Measurements from ENCODE around the gene RASAL2. TPM values are rescaled to one million over a fixed set of nuclear protein-coding genes. Genes with fewer than 3 reads are reported as not detected.

RASAL2 gene
- total RNA-seq, 1 donor from 2014 or later, result not detected

GRCh38 chr1:178491721-178492120 is 397.8 kb downstream of the RASAL2 start:
- intact Hi-C loops (cut with micrococcal nuclease), result no loop called here
- Mint-ChIP-seq H3K36me3 (ENCODE audit: low read depth) (no peaks in the 10 kb centered on the region), H3K27ac (no peak overlapping the region), H3K9me3 (no peaks in the 10 kb centered on the region), H3K27me3 (peaks cover 5% of the 10 kb centered on the region), H3K4me3 (no peak overlapping the region), H3K4me1 (no peaks in the 10 kb centered on the region)
- no peak for DNase-seq

- Mint-ChIP-seq H3K4me1 (no peaks in the 10 kb centered on the region), H3K9me3 (no peaks in the 10 kb centered on the region), H3K36me3 (ENCODE audit: low read depth) (no peaks in the 10 kb centered on the region), H3K4me3 (no peak overlapping the region), H3K27ac (no peak overlapping the region), H3K27me3 (peaks cover 4% of the 10 kb centered on the region)
- intact Hi-C loops (cut with micrococcal nuclease), result no loop called here
- DNase-seq, result no peak
Observed at GRCh38 chr1:178492341-178492740, 398.4 kb downstream of the RASAL2 start.

- no peaks in the 10 kb centered on the region for H3K27me3 Mint-ChIP-seq
- H3K4me1 Mint-ChIP-seq, result no peaks in the 10 kb centered on the region
- no peaks in the 10 kb centered on the region for H3K9me3 Mint-ChIP-seq
- H3K27ac Mint-ChIP-seq, result no peak overlapping the region
- no peaks in the 10 kb centered on the region for H3K36me3 Mint-ChIP-seq (ENCODE audit: low read depth)
- H3K4me3 Mint-ChIP-seq, result no peak overlapping the region
- intact Hi-C loops (cut with micrococcal nuclease), result no loop called here
- DNase-seq, result no peak
Observed at GRCh38 chr1:178493301-178493741, 399.4 kb downstream of the RASAL2 start.

- intact Hi-C loops (cut with micrococcal nuclease), result no loop called here
- DNase-seq, result no peak
- Mint-ChIP-seq H3K4me3 (no peak overlapping the region), H3K9me3 (no peaks in the 10 kb centered on the region), H3K27ac (no peak overlapping the region), H3K4me1 (no peaks in the 10 kb centered on the region), H3K36me3 (ENCODE audit: low read depth) (no peaks in the 10 kb centered on the region), H3K27me3 (no peaks in the 10 kb centered on the region)
Observed at GRCh38 chr1:178494569-178494971, 400.7 kb downstream of the RASAL2 start.

GRCh38 chr1:178495158-178495557 is 401.3 kb downstream of the RASAL2 start:
- no peak for DNase-seq
- Mint-ChIP-seq H3K27ac (no peak overlapping the region), H3K9me3 (no peaks in the 10 kb centered on the region), H3K27me3 (no peaks in the 10 kb centered on the region), H3K36me3 (ENCODE audit: low read depth) (no peaks in the 10 kb centered on the region), H3K4me3 (no peak overlapping the region), H3K4me1 (no peaks in the 10 kb centered on the region)
- intact Hi-C loops (cut with micrococcal nuclease), result no loop called here

GRCh38 chr1:178495741-178496409 is 402.0 kb downstream of the RASAL2 start:
- Mint-ChIP-seq H3K27me3 (no peaks in the 10 kb centered on the region), H3K9me3 (no peaks in the 10 kb centered on the region), H3K27ac (no peak overlapping the region), H3K36me3 (ENCODE audit: low read depth) (no peaks in the 10 kb centered on the region), H3K4me1 (no peaks in the 10 kb centered on the region), H3K4me3 (no peak overlapping the region)
- intact Hi-C loops (cut with micrococcal nuclease), result no loop called here
- DNase-seq, result no peak

- no peaks in the 10 kb centered on the region for H3K36me3 Mint-ChIP-seq (ENCODE audit: low read depth)
- no peak within 1 kb of the TSS for H3K4me3 Mint-ChIP-seq
- no peaks in the 10 kb centered on the region for H3K4me1 Mint-ChIP-seq
- intact Hi-C loops (cut with micrococcal nuclease), result no loop called here
- DNase-seq, result no peak
- no peaks in the 10 kb centered on the region for H3K27me3 Mint-ChIP-seq
- no peaks in the 10 kb centered on the region for H3K9me3 Mint-ChIP-seq
- H3K27ac Mint-ChIP-seq, result no peak within 1 kb of the TSS
Observed at GRCh38 chr1:178496410-178497135, 402.7 kb downstream of the RASAL2 start, which contains the start of gene CLEC20A. Gene CLEC20A, minus strand, starts transcription at chr1:178496964. Its CDS starts 25 bp downstream, at chr1:178496939.

GRCh38 chr1:178497903-178498478 is 404.1 kb downstream of the RASAL2 start:
- no peak overlapping the region for H3K4me3 Mint-ChIP-seq
- H3K27me3 Mint-ChIP-seq, result no peaks in the 10 kb centered on the region

GRCh38 chr1:178498896-178499675 is 405.2 kb downstream of the RASAL2 start:
- no peaks in the 10 kb centered on the region for H3K27me3 Mint-ChIP-seq

More at GRCh38 chr1:178497903-178498478, 404.1 kb downstream of the RASAL2 start:
- Mint-ChIP-seq H3K27ac (no peak overlapping the region), H3K4me1 (no peaks in the 10 kb centered on the region), H3K36me3 (ENCODE audit: low read depth) (no peaks in the 10 kb centered on the region), H3K9me3 (no peaks in the 10 kb centered on the region)
- intact Hi-C loops (cut with micrococcal nuclease), result no loop called here
- no peak for DNase-seq

GRCh38 chr1:178500091-178500770 is 406.3 kb downstream of the RASAL2 start:
- H3K4me1 Mint-ChIP-seq, result no peaks in the 10 kb centered on the region
- H3K27ac Mint-ChIP-seq, result peak overlapping the region; percentile 13
- no peaks in the 10 kb centered on the region for H3K36me3 Mint-ChIP-seq (ENCODE audit: low read depth)
- H3K4me3 Mint-ChIP-seq, result no peak overlapping the region
- DNase-seq, result no peak
- H3K9me3 Mint-ChIP-seq, result no peaks in the 10 kb centered on the region
- intact Hi-C loops (cut with micrococcal nuclease), result loop anchor here (2.0 kb wide), 1 partner anchor 189 kb away; no protein-coding TSS in a partner anchor
- no peaks in the 10 kb centered on the region for H3K27me3 Mint-ChIP-seq

More at GRCh38 chr1:178498896-178499675, 405.2 kb downstream of the RASAL2 start:
- intact Hi-C loops (cut with micrococcal nuclease), result no loop called here
- Mint-ChIP-seq H3K9me3 (no peaks in the 10 kb centered on the region), H3K27ac (no peak overlapping the region), H3K36me3 (ENCODE audit: low read depth) (no peaks in the 10 kb centered on the region), H3K4me1 (no peaks in the 10 kb centered on the region), H3K4me3 (no peak overlapping the region)
- DNase-seq, result no peak

- H3K4me1 Mint-ChIP-seq, result no peaks in the 10 kb centered on the region
- H3K27me3 Mint-ChIP-seq, result no peaks in the 10 kb centered on the region
- no peaks in the 10 kb centered on the region for H3K9me3 Mint-ChIP-seq
- H3K27ac Mint-ChIP-seq, result no peak overlapping the region
- intact Hi-C loops (cut with micrococcal nuclease), result loop anchor here (2.0 kb wide), 1 partner anchor 190 kb away; no protein-coding TSS in a partner anchor
- no peaks in the 10 kb centered on the region for H3K36me3 Mint-ChIP-seq (ENCODE audit: low read depth)
- DNase-seq, result no peak
- no peak overlapping the region for H3K4me3 Mint-ChIP-seq
Observed at GRCh38 chr1:178500936-178501554, 407.1 kb downstream of the RASAL2 start.

- peak; percentile 87 for DNase-seq
- intact Hi-C loops (cut with micrococcal nuclease), result loop anchor here (2.0 kb wide), 1 partner anchor 191 kb away; no protein-coding TSS in a partner anchor
- Mint-ChIP-seq H3K4me3 (no peak overlapping the region), H3K27me3 (no peaks in the 10 kb centered on the region), H3K4me1 (no peaks in the 10 kb centered on the region), H3K36me3 (ENCODE audit: low read depth) (no peaks in the 10 kb centered on the region), H3K27ac (no peak overlapping the region), H3K9me3 (no peaks in the 10 kb centered on the region)
Observed at GRCh38 chr1:178501705-178502329, 407.9 kb downstream of the RASAL2 start.

Measured in activated CD4-positive, alpha-beta T cell treated with anti-CD3 and anti-CD28 coated beads, Interleukin-2, amount 10 ng/mL, durations not matched to agents 24 days and 14 days (primary cell).